ENCODE measurements around the gene RESP18.

The RESP18 gene

GRCh38 chr2:219278655-219279150, 53.8 kb downstream of the RESP18 start:
- DNase-seq (ENCODE audit: extremely low read depth in 1 of 2, low read depth in 1 of 2): no peak

GRCh38 chr2:219277703-219278654, 54.6 kb downstream of the RESP18 start:
- DNase-seq (ENCODE audit: extremely low read depth in 1 of 2, low read depth in 1 of 2): peak in 1 of 2 donors; percentile 62
